Stimulated activated CD8-positive, alpha-beta memory T cell treated with anti-CD3 and anti-CD28 coated beads, Interleukin-7, amount 100 ng/mL, for 4 hours (primary cell): ENCODE data around the gene ZNF213.
A peak's percentile ranks its signal among the peaks of the same experiment; 100 is the strongest.
"Not testable (repeated sequence)": the region's sequence is repeated elsewhere in the genome, so short reads cannot be mapped to it uniquely, and the experiment has no call there.

Experiments used
- DNase-seq, 2 donors: peaks; one replicate each; pipeline ENCODE4 v3.0.0-alpha.2; 2020; ENCODE audit warnings: low read depth in 2 of 2

ZNF213 gene

DNA sequence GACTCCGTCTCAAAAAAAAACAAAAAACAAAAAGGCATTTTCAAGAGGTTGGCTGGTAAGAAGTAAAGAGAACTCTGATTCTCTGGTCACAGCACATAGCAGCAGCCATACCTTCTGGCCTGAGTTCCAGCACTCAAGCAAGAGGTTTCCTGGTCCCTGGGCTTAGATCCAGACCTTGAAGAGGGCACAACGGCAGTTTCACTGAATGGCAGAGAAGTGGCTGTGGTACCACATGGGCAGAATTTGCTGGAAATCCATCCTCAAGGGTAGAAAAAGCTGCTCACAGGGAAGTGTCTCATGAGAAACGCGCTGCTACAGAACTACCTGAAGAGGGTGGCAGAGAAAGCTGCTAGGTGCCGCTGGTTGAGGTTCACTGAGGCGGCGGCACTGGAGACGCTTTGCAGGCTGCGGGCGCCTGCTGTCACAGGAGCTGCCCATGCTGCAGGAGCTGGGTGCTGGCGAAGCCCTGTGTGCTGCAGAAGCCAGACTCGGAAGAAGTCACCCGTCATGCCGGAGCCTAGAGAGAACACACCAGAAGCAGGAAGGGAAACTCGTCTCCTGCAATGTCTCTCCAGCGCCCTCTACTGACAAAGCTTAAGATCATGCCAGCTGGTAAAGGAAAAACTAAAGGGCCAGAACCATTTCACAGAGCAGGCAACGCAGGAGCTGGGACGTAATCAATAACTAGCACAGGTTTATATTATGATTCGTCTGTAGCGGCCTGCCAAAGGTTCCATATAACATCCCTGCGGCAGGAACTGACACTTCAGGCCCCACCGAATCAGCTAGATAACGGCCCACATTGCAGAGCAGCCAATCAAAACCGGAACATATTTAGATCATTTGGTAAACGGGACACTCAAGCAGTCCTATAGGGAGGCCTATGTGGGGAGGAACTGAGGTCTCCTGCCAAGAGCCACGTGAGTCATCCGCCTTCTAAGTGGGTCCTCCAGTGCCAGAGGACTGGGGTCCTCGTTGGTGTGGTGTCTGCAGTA lies 5.4 kb upstream of the ZNF213 start:
- peak; percentile 59 to 68 for DNase-seq

DNA sequence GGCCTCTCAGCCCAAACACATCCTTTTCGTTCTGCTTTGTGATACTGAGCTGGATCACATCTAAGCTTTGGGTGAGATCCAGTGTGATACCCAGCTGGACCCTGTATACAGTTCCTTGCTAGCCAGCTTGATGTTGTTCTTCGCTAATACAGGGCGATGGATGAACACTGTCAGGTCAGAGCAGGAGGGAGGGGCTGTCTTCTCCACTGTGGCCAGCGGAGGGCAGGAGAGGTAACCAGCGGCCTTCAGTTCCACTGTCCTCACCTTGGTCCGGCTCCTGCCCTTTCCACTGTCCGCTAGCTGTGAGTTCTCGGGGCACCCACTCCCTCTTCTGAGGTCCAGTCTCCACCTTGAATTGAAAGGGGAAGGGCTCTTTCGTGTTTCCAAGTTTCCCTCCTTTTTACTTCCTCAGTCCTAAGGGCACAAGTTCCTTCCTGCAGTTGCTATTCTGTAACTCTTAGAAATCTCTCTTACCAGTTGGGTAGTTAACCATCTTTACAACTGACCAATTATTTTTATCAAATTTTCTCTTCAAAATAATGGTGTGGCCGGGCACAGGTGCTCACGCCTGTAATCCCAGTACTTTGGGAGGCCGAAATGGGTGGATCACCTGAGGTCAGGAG lies 3.0 kb upstream of the ZNF213 start:
- DNase-seq = peak in 1 of 2 donors; percentile 16

DNA sequence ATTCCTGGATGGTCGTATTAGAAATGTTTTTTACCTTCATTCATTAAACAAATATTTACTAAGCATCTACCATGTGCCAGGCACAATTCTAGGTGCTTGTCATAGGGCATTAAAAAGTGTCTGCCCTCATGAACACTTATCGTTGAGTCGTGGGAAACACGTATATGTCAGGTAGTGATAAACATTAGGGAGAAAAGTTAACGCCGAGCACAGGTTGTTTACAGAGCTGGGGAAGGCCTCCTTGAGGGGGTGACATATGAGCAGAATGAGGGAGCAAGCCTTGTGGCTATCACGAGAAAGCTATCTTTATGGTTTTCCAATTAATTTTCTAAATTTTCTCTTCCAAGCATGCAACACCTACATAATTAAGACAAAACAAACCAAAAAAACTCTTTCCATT lies 985 bp upstream of the ZNF213 start:
- DNase-seq = no peak

DNA sequence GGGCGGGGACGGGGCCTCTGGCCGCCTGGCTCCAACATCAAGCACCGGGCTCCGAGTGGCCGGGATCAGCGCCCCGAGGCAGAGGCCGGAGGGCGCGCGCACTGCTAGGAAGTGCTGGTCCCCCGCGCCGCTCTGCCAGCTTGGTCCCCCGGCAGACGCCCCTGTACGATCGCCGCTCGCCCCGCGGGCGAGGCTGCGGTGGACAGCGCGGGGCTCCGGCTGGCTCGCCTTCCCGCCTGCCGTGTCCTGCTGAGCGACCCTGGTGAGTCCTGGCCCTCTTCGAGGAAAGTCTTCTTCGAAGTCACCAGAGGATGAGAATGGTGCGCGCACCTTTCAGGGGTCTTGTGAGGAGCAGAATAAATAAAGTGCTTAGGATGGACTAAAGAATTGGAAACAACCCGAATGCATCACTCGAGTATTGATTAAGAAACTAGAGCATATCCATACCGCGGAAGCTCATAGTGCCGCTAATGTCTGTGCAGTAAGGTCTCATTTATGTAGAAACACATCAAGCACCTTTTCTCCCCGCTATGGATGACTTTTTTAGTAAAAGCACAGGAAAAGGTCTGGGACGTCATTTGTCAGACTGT lies 392 bp downstream of the ZNF213 start:
- no peak for DNase-seq

DNA sequence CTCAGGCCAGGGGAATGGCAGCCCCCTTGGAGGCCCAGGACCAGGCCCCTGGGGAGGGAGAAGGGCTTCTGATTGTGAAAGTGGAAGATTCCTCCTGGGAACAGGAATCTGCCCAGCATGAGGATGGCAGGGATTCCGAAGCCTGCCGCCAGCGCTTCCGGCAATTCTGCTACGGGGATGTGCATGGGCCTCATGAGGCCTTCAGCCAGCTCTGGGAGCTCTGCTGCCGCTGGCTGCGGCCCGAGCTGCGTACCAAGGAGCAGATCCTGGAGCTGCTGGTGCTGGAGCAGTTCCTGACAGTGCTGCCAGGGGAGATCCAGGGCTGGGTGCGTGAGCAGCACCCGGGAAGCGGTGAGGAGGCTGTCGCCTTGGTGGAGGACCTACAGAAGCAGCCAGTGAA lies 2.4 kb downstream of the ZNF213 start:
- DNase-seq = no peak

DNA sequence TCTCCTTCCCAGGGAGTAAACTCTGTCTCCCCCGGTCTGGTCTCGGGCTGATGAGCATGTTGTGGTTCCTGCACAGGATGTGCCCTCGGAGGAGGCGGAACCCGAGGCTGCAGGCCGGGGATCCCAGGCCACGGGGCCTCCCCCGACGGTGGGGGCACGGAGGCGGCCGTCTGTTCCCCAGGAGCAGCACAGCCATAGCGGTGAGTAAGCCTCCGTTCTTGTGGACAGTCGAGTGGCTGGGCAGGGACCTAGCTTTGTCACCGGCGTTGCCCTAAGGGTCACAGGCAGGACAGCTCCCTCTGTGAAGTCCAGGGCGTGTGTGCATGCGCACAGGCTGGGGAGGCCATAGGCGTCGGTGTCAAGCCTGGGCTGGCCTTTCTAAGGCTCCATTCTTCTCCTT lies 3.5 kb downstream of the ZNF213 start:
- no peak for DNase-seq

DNA sequence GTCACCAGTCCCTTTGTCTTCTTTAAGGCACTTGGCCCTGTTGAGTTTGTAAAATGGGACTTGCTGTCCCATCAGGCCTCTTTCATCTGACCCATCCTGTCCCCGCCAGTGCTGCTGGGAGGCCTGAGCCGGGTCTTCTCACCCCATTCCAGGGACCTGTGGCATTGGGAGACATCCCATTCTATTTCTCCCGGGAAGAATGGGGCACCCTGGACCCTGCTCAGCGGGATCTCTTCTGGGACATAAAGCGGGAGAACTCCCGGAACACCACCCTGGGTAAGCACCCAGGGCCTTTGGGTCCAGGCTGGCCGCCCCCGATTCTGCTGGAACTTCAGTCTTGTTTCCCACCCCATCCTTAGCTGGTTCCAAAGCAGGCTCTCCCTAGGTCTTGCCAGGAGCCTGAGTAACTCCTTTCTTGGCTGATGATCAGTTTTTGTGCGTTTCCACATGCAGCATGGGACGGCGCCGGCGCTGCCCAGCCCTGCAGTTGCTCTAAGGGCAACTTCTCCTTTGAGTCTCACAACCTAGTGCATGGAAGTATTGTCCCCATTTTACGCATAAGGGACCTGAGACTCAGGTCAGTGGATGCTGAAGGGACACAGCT lies 4.1 kb downstream of the ZNF213 start:
- DNase-seq = no peak

DNA sequence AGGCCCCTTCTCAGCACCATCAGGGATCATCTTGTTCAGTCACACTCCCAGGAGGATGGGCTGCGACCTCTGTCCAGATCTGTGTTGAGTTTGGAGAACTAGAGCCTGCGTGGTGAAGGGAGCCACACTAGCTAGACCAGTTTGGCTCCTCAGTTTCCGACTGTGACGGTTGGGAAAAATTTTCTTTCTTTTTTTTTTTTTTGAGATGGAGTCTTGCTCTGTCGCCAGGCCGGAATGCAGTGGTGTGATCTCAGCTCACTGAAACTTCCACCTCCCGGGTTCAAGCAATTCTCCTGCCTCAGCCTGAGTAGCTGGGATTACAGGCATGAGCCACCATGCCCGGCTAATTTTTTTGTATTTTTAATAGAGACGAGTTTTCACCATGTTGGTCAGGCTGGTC lies 4.7 kb downstream of the ZNF213 start:
- DNase-seq = not testable (repeated sequence)

DNA sequence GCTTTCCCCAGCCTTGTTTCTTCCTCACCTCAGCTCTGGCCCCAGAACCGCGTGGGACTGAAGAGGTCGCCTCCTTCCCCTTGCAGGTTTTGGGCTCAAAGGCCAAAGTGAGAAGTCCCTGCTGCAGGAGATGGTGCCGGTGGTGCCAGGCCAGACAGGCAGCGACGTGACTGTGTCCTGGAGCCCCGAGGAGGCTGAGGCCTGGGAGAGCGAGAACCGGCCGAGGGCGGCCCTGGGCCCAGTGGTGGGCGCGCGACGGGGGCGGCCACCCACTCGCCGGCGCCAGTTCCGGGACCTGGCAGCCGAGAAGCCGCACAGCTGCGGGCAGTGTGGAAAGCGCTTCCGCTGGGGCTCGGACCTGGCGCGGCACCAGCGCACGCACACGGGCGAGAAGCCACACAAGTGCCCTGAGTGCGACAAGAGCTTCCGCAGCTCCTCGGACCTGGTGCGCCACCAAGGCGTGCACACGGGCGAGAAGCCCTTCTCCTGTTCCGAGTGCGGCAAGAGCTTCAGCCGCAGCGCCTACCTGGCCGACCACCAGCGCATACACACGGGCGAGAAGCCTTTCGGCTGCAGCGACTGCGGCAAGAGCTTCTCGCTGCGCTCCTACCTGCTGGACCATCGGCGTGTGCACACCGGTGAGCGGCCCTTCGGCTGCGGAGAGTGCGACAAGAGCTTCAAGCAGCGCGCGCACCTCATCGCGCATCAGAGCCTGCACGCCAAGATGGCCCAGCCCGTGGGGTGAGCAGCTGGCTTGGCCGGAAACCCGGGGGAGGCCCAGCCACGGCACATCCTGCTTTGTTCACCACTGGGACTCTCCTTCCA lies 6.0 kb downstream of the ZNF213 start:
- no peak for DNase-seq

DNA sequence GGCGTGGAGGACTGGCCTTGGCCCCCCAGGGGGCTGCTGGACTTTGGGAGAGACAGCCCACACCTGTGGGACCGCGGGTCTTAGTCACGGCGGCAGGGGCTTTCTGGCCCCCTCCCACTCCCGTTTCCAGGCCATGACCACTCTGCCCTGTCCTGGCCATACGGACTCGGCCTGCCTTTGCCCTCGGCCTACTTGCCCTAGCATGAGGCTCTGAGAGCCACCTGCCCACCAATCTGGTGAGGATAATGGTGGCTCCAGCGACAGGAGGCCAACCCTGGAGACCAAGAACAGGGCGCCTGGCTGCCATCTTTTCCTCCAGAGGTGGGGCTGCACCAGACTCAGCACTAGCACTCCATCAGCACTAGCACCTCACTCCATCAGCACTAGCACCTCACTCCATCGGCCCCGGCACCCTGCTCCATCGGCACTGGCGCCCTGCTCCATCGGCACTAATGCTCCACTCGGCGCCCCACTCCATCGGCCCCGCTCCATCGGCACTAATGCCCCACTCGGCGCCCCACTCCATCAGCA lies 7.0 kb downstream of the ZNF213 start:
- DNase-seq = no peak

DNA sequence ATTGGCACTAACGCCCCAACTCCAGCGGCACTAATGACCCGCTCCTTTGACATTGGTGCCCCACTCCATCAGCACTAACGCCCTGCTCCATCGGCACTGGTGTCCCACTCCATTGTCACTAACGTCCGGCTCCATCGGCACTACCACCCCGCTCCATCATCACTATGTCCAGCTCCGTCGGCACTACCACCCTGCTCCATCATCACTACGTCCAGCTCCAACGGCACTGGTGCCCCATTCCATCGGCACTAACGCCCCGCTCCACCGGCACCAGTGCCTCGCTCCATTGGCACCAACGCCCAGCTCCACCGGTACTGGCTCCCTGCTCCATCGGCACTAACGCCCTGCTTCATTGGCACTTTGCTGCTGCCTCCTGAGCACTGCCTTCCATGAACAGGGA lies 7.5 kb downstream of the ZNF213 start:
- DNase-seq = no peak

DNA sequence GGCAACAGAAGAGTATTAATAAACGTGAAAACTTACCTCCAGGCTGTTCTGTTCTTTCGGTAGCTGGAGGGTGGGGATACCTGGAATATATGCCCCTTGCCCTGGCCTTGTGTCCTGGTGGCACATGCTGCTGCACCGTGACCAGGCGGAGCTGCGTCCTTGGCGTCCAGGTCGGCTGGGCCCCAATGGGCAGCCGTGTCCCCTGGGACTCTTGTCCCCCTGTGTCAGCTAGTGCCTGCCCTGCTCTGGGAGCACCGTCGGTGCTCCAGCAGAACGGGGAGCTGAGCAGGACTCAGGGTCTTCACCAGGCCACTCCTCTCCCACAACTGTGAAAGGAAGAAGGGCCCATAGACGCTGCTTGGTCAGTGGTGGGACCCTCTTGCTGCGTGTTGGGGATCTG lies 7.9 kb downstream of the ZNF213 start:
- DNase-seq = no peak

DNA sequence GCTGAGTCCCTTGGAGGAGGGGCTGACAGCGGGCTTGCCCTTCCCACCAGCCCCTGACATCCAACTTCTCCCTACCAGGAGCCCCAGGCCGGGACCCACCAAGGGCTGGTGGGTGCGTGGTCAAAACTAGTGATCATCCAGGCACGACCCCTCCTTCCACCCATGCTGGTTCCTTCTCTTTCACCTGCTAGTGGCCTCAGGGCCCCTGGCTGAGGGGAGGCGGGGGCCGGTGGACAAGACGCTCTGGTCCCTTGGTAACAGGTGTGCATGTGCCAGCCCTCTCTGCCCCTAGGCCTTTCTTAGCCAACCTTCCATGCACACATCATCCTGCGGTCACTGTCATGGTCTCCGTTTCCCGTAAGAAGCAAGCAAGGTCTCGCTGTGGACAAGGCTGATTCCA lies 8.4 kb downstream of the ZNF213 start:
- DNase-seq = no peak

DNA sequence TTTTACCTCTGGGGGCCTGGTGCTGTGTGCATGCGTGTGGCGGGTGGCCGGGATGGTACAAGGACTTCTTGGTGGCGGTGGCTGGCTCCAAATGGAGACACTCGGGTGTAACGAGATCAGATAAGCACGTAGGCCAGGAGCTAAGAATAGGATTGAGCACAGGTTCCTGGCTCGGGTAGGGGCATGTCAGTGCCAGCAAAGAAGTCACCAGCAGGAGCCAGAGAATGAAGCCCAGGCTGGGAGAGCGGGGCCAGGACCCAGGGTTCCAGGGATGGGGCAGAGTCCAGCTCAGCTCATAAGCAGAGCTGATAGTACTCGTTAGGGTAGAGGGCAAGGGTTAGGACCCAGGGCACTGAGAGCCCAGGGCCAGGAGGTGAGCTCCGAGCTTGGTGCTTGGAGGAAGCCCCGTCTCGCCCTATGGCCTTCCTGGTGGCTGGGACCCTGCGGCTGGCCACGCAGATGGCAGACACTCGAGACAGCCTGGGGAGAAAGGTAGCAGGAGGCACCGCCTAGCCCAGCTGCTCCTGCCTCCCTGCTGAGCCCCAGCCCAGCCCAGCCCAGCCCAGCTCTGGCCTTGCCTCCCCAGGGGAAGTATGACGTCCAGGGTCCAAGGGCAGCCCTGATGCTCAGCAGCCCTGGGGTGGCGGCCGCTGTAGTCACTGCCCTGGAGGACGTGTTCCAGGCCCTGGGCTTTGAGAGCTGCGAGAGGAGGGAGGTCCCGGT lies 8.9 kb downstream of the ZNF213 start:
- DNase-seq = no peak

DNA sequence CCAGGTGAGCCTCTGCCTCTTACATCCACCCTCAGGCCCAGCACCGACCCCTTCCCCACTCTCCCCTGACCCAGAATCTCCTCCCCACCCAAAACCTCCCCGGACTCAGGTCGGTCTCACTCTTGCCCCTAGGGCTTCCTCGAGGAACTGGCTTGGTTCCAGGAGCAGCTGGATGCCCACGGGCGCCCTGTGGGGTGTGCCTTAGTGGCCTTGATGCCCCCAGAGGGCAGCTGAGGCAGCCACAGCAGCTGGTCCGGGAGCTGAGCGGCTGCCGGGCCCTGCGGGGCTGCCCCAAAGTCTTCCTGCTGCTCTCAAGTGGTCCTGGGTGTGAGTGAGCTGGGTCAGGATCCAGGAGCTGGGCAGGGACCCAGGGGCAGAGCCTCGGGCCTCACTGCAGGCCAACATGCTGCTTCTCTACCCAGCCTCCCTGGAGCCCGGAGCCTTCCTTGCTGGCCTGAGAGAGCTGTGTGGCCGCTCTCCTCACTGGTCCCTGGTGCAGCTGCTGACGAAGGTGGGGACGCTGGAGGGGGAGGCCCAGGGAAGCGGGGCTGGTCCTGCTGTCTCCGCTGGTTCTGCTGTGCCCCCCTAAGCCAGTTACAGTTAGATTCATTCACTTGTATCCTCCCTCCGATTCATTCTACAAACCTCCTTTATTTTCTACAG lies 9.6 kb downstream of the ZNF213 start:
- DNase-seq = no peak

DNA sequence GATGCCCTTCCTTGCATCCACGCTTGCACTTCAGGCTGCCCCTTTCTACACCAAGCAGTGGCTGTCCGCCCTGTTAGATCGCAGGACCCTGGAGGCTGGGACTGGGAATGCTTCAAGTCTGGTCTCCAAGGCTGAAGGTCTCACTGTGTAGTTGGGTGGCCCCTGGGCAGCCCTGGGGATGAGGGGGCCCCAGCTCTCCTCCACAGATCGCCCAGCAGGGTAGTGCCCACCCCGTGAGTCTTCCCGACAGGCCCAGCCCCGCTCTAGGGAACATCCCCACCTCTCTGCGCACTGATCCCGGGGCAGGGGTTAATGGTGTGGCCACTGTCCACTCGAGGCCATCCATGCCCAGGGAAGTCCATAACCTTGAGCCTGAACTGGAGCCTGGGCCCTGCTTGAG lies 10.3 kb downstream of the ZNF213 start:
- no peak for DNase-seq

DNA sequence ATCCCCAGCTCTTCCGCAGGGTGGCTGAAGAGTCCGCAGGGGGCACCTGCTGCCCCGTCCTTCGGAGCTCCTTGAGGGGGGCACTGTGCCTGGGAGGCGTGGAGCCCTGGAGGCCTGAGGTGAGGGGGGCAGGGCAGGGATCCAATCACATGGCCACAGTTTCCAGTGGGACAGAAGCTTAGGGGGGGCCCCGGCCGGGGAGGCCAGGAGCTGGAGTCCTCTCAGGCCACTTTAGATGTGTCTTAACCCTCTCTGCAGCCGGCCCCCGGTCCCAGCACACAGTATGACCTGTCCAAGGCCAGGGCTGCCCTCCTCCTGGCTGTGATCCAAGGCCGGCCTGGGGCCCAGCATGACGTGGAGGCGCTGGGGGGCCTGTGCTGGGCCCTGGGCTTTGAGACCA lies 10.8 kb downstream of the ZNF213 start:
- no peak for DNase-seq

DNA sequence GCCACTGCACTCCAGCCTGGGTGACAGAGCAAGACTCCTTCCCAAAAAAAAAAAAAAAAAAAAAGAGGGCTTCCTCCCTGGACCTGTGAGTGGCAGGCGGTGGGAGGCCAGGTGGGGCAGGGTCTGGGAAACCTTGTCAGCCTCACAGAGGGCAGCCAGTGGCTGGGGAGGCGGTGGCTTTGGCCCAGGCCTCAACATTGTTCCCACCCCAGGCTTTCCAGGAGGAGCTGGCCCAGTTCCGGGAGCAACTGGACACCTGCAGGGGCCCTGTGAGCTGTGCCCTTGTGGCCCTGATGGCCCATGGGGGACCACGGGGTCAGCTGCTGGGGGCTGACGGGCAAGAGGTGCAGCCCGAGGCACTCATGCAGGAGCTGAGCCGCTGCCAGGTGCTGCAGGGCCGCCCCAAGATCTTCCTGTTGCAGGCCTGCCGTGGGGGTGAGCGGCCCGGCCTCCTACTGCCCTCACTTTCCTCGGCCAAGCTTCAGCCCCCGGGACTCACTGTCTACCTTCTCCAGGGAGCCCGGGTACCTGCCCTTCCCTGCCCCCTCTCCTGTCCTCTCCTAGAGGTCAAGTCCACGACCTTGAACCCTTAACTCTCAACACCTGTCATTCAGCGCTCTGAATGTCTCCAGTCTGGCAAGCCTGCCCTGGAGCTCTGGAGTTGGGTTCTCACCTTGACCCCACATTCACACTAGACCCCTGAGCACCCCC lies 12.4 kb downstream of the ZNF213 start:
- no peak for DNase-seq

DNA sequence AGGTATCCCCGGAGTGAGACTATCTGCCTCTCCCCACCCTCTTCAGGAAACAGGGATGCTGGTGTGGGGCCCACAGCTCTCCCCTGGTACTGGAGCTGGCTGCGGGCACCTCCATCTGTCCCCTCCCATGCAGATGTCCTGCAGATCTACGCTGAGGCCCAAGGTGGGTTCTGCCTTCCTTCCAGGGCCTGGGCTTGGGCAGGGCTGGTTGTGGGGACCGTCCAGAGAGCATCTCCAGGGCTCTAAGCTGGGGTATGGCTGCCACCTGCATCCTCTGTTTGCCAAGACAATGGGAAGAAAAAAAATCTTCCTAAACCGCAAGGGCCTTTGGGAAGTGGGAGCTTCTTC lies 12.9 kb downstream of the ZNF213 start:
- no peak for DNase-seq
